ENCODE measurements around the gene CD207.

Gene CD207

GRCh38 chr2:70854411-70854810, 18.8 kb upstream of the CD207 start:
- Histone ChIP-seq H3K9me3 (replicated peaks in 1 of 11) (no peaks in the 10 kb centered on the region), H3K36me3 (no peaks in the 10 kb centered on the region), H3K27me3 (no peaks in the 10 kb centered on the region), H3K4me3 (no peak overlapping the region), H3K4me2 (peak overlapping the region in 8 of 11 experiments; percentile 53 to 88 (median 80); a peak in 14 of 22 replicates), H3K4me1 (peaks cover 38 to 55% (median 49%) of the 10 kb centered on the region in 10 experiments), H3K27ac (peak overlapping the region in 5 of 11 experiments; percentile 4 to 61 (median 11); a peak in 5 of 22 replicates), H3K9ac (no peak overlapping the region), H4K20me1 (no peaks in the 10 kb centered on the region)
- no peak for TF ChIP-seq Cebpa-rat (IDR thresholded peaks at IDR 0.05)

DNA sequence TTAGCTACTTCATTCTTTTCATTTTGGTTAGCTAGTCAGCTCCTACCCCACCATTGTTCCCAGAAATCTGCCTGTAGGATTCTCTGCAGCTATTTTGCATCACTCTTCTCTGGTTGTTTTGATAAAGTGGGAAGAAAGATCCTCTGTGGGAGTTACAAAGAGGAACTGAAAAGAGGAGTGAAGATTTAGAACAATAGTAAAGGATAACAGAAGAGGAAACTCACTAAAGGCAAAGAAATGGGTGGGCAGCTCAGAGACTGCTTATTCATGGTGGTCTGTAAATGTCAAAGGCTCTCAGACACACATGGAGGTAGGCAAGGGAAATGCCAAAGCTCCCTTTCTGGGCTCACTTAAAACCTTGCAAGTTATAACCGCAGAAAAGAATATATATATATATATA, 17.2 kb upstream of the CD207 start:
- peak overlapping the region in 6 of 11 experiments; percentile 22 to 61 (median 52); a peak in 8 of 22 replicates for H3K9ac ChIP-seq
- H3K4me3 ChIP-seq, result peak overlapping the region in 1 of 10 experiments; percentile 29; a peak in 1 of 20 replicates
- peak overlapping the region; percentile 64 to 92 (median 76) for H3K4me2 ChIP-seq
- H3K27me3 ChIP-seq, result no peaks in the 10 kb centered on the region
- H4K20me1 ChIP-seq, result no peaks in the 10 kb centered on the region
- H3K36me3 ChIP-seq, result no peaks in the 10 kb centered on the region
- H3K9me3 ChIP-seq (replicated peaks in 1 of 11), result 0 out of 22 replicates have a peak, but pooled peaks cover 0 to 3% (median 0%) of the 10 kb centered on the region in 11 experiments
- peak overlapping the region; percentile 7 to 77 (median 68); a peak in 19 of 22 replicates for H3K27ac ChIP-seq
- peaks cover 38 to 55% (median 49%) of the 10 kb centered on the region in 10 experiments for H3K4me1 ChIP-seq
- no peak for TF ChIP-seq Cebpa-rat (IDR thresholded peaks at IDR 0.05)

DNA sequence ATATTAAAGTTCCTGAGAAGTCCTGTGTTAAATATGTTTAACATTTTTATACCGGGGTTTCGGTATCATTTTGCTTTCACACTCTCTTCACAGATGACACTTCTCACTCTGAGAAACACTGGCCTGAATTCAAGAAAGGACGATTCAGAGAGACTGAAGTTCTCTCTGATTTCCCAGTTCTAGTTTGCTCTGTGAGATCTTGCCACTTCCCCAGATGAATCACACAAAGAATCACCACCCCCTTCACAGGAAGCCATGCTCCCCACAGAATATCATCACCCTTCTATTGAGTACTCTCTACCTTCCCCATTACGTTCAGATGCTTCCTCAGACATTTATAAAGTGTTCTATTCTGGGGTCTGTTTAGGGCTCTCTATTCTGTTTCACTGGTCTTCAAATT, 16.1 kb upstream of the CD207 start:
- Histone ChIP-seq H3K27me3 (no peaks in the 10 kb centered on the region), H3K4me3 (peak overlapping the region in 3 of 10 experiments; percentile 20 to 29 (median 22); a peak in 1 of 20 replicates), H4K20me1 (no peaks in the 10 kb centered on the region), H3K36me3 (no peaks in the 10 kb centered on the region), H3K9me3 (replicated peaks in 1 of 11) (peaks cover 0 to 6% (median 0%) of the 10 kb centered on the region in 11 experiments; a peak in 5 of 22 replicates), H3K9ac (peak overlapping the region; percentile 3 to 68 (median 50); a peak in 16 of 22 replicates), H3K4me1 (peaks cover 38 to 55% (median 49%) of the 10 kb centered on the region in 10 experiments), H3K4me2 (peak overlapping the region; percentile 64 to 92 (median 76); a peak in 21 of 22 replicates), H3K27ac (peak overlapping the region; percentile 49 to 77 (median 68); a peak in 20 of 22 replicates)
- no peak for TF ChIP-seq Cebpa-rat (IDR thresholded peaks at IDR 0.05)

DNA sequence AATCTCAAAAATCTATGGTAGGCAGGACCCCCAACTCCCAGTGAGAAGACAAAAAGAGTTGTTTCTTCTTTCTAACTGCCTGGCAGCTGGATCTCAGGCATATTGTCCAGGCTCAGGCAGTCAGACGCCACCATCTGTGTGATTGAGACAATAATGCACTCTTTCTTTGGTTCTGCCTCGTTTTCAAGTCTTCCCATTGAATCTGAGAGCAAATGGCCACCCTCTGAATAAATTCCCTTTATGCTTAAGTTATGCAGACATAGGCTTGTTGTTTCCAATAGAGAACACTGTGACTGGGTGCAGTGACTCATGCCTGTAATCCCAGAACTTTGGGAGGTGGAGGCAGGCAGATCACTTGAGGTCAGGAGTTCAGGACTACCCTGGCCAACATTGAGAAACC, 15.3 kb upstream of the CD207 start:
- Histone ChIP-seq H3K4me1 (peaks cover 37 to 54% (median 50%) of the 10 kb centered on the region in 10 experiments), H3K27me3 (no peaks in the 10 kb centered on the region), H3K9ac (peak overlapping the region in 10 of 11 experiments; percentile 19 to 68 (median 52); a peak in 14 of 22 replicates), H3K4me2 (peak overlapping the region; percentile 64 to 92 (median 76)), H3K4me3 (peak overlapping the region in 2 of 10 experiments; percentile 22 to 29; a peak in 1 of 20 replicates), H3K36me3 (no peaks in the 10 kb centered on the region), H3K27ac (peak overlapping the region; percentile 49 to 77 (median 68); a peak in 19 of 22 replicates), H3K9me3 (replicated peaks in 1 of 11) (peaks cover 0 to 6% (median 0%) of the 10 kb centered on the region in 11 experiments; a peak in 5 of 22 replicates), H4K20me1 (no peaks in the 10 kb centered on the region)
- TF ChIP-seq Cebpa-rat (IDR thresholded peaks at IDR 0.05), result no peak

- no peak overlapping the region for H3K9ac ChIP-seq
- no peak overlapping the region for H3K4me3 ChIP-seq
- H3K4me2 ChIP-seq, result no peak overlapping the region
- no peak overlapping the region for H3K27ac ChIP-seq
- no peaks in the 10 kb centered on the region for H3K36me3 ChIP-seq
- TF ChIP-seq Cebpa-rat (IDR thresholded peaks at IDR 0.05), result no peak
- peaks cover 4 to 16% (median 11%) of the 10 kb centered on the region in 11 experiments; a peak in 19 of 22 replicates for H3K9me3 ChIP-seq (replicated peaks in 1 of 11)
- no peaks in the 10 kb centered on the region for H3K27me3 ChIP-seq
- no peaks in the 10 kb centered on the region for H4K20me1 ChIP-seq
- H3K4me1 ChIP-seq, result peaks cover 0 to 29% (median 11%) of the 10 kb centered on the region in 10 experiments; a peak in 13 of 20 replicates
These were observed 6.8 kb upstream of the CD207 start for GRCh38 chr2:70842401-70842800.

DNA sequence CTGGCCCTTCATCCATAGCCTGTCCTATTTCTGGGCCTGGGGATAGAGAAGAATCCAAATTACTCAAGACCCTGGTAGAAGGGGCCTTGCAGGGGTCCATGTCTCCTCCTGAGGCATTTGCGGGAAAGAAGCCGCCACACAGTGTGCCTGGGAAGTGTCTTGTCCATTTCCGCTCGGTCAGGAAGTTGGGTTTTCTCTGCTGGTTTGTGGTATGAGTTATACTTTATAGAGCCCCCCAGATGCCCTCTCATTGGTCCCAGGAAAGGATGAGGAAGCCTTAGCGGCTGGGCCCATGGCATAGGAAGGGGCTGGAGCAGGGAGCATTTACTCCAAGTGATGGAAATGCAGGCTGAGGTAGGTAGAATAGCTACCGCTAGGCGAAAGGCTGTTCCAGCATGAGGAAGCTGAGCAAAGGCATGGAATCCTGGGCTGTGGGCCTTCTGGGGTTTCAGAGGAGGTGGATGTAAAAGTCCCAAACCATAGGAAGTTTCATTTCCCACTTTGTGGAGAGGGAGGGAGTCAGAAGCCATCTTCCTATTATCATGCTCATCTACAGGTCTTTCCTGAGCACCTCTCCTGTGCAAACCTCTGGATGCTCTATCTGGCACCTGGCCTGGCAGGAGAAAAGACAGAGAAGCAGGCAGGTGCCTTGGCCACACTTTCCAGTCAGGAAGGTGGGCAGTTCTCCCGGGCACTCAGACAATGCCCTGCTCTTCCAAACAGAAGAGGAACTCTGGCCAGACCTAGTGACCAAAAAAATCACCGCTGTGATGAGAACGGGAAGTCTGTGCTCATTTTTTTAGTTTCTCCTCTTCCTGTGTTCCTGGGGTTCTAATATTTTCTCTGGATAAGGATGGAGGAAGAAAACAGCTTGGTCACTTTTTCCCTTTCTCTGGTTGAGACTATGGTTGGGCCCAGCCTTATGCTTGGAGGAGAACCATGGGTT, 2.6 kb upstream of the CD207 start:
- Histone ChIP-seq H3K4me1 (peaks cover 0 to 42% (median 22%) of the 10 kb centered on the region in 10 experiments; a peak in 16 of 20 replicates), H3K9me3 (replicated peaks in 1 of 11) (peaks cover 4 to 12% (median 10%) of the 10 kb centered on the region in 11 experiments; a peak in 19 of 22 replicates), H3K27me3 (no peaks in the 10 kb centered on the region), H3K27ac (no peak overlapping the region), H3K9ac (no peak overlapping the region), H3K4me2 (peak overlapping the region in 6 of 11 experiments; percentile 9 to 76 (median 60); a peak in 10 of 22 replicates), H3K4me3 (no peak overlapping the region), H4K20me1 (no peaks in the 10 kb centered on the region), H3K36me3 (no peaks in the 10 kb centered on the region)
- no peak for TF ChIP-seq Cebpa-rat (IDR thresholded peaks at IDR 0.05)

- Histone ChIP-seq H3K27ac (no peak overlapping the region), H3K4me1 (peaks cover 9 to 63% (median 35%) of the 10 kb centered on the region in 10 experiments; a peak in 18 of 20 replicates), H3K9me3 (replicated peaks in 1 of 11) (no peaks in the 10 kb centered on the region), H3K9ac (no peak overlapping the region), H3K4me3 (no peak overlapping the region), H3K4me2 (peak overlapping the region in 8 of 11 experiments; percentile 3 to 46 (median 16); a peak in 7 of 22 replicates), H3K27me3 (no peaks in the 10 kb centered on the region), H4K20me1 (no peaks in the 10 kb centered on the region), H3K36me3 (no peaks in the 10 kb centered on the region)
- TF ChIP-seq Cebpa-rat (IDR thresholded peaks at IDR 0.05), result no peak
These were observed 735 bp downstream of the CD207 start for GRCh38 chr2:70834881-70835280.

DNA sequence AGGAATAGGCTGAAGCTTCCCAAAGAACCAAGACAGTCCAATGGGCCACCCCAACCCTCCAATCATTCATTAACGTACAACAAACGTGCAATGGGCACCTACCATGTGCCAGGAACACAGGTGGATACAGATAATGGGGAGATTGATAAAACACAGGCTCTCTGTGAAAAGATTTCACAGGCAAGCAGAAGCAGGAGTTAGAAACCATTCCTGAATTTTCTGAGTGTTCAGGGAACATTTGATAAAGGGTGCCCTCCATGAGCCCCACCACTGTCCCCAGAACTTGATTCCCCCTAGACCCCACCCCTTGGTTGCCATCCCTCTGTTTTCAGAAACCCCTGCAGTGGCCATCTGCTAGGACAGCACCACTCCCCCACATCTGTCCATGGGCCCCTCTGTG, 1.5 kb downstream of the CD207 start:
- Histone ChIP-seq H3K9me3 (replicated peaks in 1 of 11) (no peaks in the 10 kb centered on the region), H3K4me3 (no peak overlapping the region), H3K36me3 (no peaks in the 10 kb centered on the region), H3K4me2 (peak overlapping the region in 6 of 11 experiments; percentile 3 to 46 (median 23); a peak in 8 of 22 replicates), H3K27ac (no peak overlapping the region), H4K20me1 (no peaks in the 10 kb centered on the region), H3K4me1 (peaks cover 16 to 66% (median 43%) of the 10 kb centered on the region in 10 experiments; a peak in 18 of 20 replicates), H3K9ac (no peak overlapping the region), H3K27me3 (no peaks in the 10 kb centered on the region)
- no peak for TF ChIP-seq Cebpa-rat (IDR thresholded peaks at IDR 0.05)

- TF ChIP-seq Cebpa-rat (IDR thresholded peaks at IDR 0.05), result no peak
- no peaks in the 10 kb centered on the region for H4K20me1 ChIP-seq
- H3K4me2 ChIP-seq, result peak overlapping the region in 1 of 11 experiments; percentile 72; a peak in 1 of 22 replicates
These were observed 2.4 kb downstream of the CD207 start for GRCh38 chr2:70833246-70833645.

More at GRCh38 chr2:70833246-70833645, 2.4 kb downstream of the CD207 start:
- H3K36me3 ChIP-seq, result no peaks in the 10 kb centered on the region
- no peaks in the 10 kb centered on the region for H3K9me3 ChIP-seq (replicated peaks in 1 of 11)
- no peak overlapping the region for H3K4me3 ChIP-seq
- no peak overlapping the region for H3K9ac ChIP-seq
- H3K27ac ChIP-seq, result no peak overlapping the region
- H3K4me1 ChIP-seq, result peaks cover 16 to 66% (median 43%) of the 10 kb centered on the region in 10 experiments; a peak in 18 of 20 replicates
- H3K27me3 ChIP-seq, result no peaks in the 10 kb centered on the region

Data from BLaER1 treated with 17β-estradiol and CSF1 and Interleukin-3, amounts not matched to agents 10 nM and 100 nM (cell line).